Lower leg skin (tissue), 4 donors: ENCODE results near the gene ALDH1L2. TPM values are rescaled to one million over a fixed set of nuclear protein-coding genes. Genes with fewer than 3 reads are reported as not detected.

Source experiments
- DNase-seq, 2 donors: peaks; one replicate each; pipeline ENCODE4 v3.0.0-alpha.2; 2019; ENCODE audit warnings: low spot score in 2 of 2
- H3K4me3 ChIP-seq: fragments of 200-600 bp; sonication (generic); 2 replicates; pipeline ENCODE4 v1.5.1; 2017; ENCODE audit warnings: mild to moderate bottlenecking, low read depth; ENCODE audit not compliant: poor library complexity, severe bottlenecking
- CTCF ChIP-seq, 3 donors: fragments of 450-650 bp; IDR thresholded peaks; one replicate each; pipeline ENCODE4 v1.5.1; 2016; ENCODE audit warnings: antibody characterized with exemption in 3 of 3, mild to moderate bottlenecking in 3 of 3, moderate library complexity in 2 of 3
- POLR2A ChIP-seq, 2 donors: fragments of 450-650 bp; IDR thresholded peaks; one replicate each; pipeline ENCODE4 v1.6.1; 2016 to 2017; ENCODE audit warnings: antibody characterized with exemption in 2 of 2, mild to moderate bottlenecking in 1 of 2, moderate library complexity in 1 of 2
- WGBS, 2 donors: methylation state at CpG; one replicate each; pipeline ENCODE4 v1.1.5; 2018; 5-methylcytosine and 5-hydroxymethylcytosine counted together
- intact Hi-C: fragments of 100-400 bp; cut with DNase I; formaldehyde crosslinking; loops from one replicate; pipeline ENCODE4 v1.15.0; 2023; ENCODE audit warnings: low total_unique reads
- total RNA-seq, 4 donors: library from RNA; depleted of rRNA; stranded (reverse); fragments of >200 nt; gene quantifications; one replicate each; pipeline ENCODE4 v1.1.0, GENCODE V29; 2016

The ALDH1L2 gene
- total RNA-seq, 4 donors from 2014 or later, result 0.86 to 2.4 (median 1.2) TPM

- WGBS, 2 donors, result 92 to 96% methylated on average over 4 of the region's 4 CpGs
- no peak for DNase-seq
- TF ChIP-seq POLR2A (IDR thresholded peaks at IDR 0.05) (no peak), CTCF (IDR thresholded peaks at IDR 0.05) (no peak)
- intact Hi-C loops, result no loop called here
- no peak overlapping the region for H3K4me3 ChIP-seq
These were observed 51.4 kb downstream of the ALDH1L2 start for GRCh38 chr12:105032703-105033357.

- DNase-seq, result no peak
- intact Hi-C loops, result no loop called here
- no peak overlapping the region for H3K4me3 ChIP-seq
- 92 to 95% methylated on average over 9 of the region's 9 CpGs for WGBS, 2 donors
- TF ChIP-seq CTCF (IDR thresholded peaks at IDR 0.05) (no peak), POLR2A (IDR thresholded peaks at IDR 0.05) (no peak)
These were observed 53.1 kb downstream of the ALDH1L2 start for GRCh38 chr12:105030820-105031807.

- intact Hi-C loops, result no loop called here
- TF ChIP-seq POLR2A (IDR thresholded peaks at IDR 0.05), result no peak
These were observed 57.8 kb downstream of the ALDH1L2 start for GRCh38 chr12:105026411-105026810.

GRCh38 chr12:105025890-105026289 lies 58.4 kb downstream of the ALDH1L2 start:
- no peak overlapping the region for H3K4me3 ChIP-seq
- WGBS, 2 donors, result 29 to 38% methylated on average over 5 of the region's 5 CpGs
- intact Hi-C loops, result no loop called here
- peak in 1 of 2 donors; percentile 65 for DNase-seq
- TF ChIP-seq POLR2A (IDR thresholded peaks at IDR 0.05) (no peak), CTCF (IDR thresholded peaks at IDR 0.05) (no peak)

More at GRCh38 chr12:105026411-105026810, 57.8 kb downstream of the ALDH1L2 start:
- WGBS, 2 donors, result 76 to 79% methylated on average over 4 of the region's 4 CpGs
- no peak overlapping the region for H3K4me3 ChIP-seq
- DNase-seq, result no peak

GRCh38 chr12:105024928-105025327 lies 59.3 kb downstream of the ALDH1L2 start:
- intact Hi-C loops, result no loop called here
- no peak for TF ChIP-seq POLR2A (IDR thresholded peaks at IDR 0.05)
- TF ChIP-seq CTCF (IDR thresholded peaks at IDR 0.05), result no peak
- no peak overlapping the region for H3K4me3 ChIP-seq
- WGBS, 2 donors, result 75 to 82% methylated on average over 2 of the region's 2 CpGs
- no peak for DNase-seq
